Testis (tissue), 2 donors: ENCODE results near the gene SEC24A.

Experiments
- CTCF ChIP-seq, 3 experiments: fragments of 450-650 bp in 2 of 3; fragments of 200-600 bp in 1 of 3; sonication (generic) in 1 of 3; IDR thresholded peaks; one replicate each; pipeline ENCODE4 v1.5.1; 2016 to 2019; ENCODE audit warnings: antibody characterized with exemption in 3 of 3, mild to moderate bottlenecking in 2 of 3, moderate library complexity in 1 of 3
- POLR2A ChIP-seq: fragments of 450-650 bp; IDR thresholded peaks from one replicate; pipeline ENCODE4 v1.6.1; 2017; ENCODE audit warnings: antibody characterized with exemption, mild to moderate bottlenecking, moderate library complexity

- no peak for TF ChIP-seq CTCF (IDR thresholded peaks at IDR 0.05)
- no peak for TF ChIP-seq POLR2A
Observed at GRCh38 chr5:134714541-134714940, 66.0 kb downstream of the SEC24A start.
